GM12874 (cell line): ENCODE measurements around the gene LYPLA2.

ENCODE experiments used
- TF ChIP-seq, protein P1 (sequence below): IDR thresholded peaks from 2 replicates; pipeline ENCODE4 v1.5.1; 2011; ENCODE audit warnings: low read depth, mild to moderate bottlenecking, control low read depth, low read length, moderate library complexity; ENCODE audit not compliant: insufficient read depth

Gene LYPLA2

DNA sequence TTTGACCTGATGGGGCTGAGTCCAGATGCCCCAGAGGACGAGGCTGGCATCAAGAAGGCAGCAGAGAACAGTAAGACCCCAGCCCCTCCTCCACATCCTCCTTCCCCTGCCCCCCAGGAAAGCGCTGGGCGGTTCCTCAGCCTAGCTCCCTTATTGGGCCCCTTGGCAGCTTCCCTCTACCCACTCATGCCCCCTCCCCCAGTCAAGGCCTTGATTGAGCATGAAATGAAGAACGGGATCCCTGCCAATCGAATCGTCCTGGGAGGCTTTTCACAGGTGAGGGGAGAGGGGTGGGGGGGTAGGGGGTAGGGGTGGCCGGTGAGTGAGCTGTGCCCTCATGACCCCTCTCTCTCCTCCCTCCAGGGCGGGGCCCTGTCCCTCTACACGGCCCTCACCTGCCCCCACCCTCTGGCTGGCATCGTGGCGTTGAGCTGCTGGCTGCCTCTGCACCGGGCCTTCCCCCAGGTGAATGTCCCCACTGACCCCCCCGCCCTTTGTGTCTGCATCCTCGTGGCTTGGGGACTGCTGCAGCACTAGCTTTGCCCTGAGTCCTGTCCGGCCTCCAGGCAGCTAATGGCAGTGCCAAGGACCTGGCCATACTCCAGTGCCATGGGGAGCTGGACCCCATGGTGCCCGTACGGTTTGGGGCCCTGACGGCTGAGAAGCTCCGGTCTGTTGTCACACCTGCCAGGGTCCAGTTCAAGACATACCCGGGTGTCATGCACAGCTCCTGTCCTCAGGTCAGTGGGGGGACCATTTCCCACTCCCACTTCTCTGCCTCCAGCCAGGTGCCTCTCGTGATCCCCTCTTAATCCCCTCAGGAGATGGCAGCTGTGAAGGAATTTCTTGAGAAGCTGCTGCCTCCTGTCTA is 3.2 kb downstream of the LYPLA2 start:
- TF ChIP-seq, protein P1, sequence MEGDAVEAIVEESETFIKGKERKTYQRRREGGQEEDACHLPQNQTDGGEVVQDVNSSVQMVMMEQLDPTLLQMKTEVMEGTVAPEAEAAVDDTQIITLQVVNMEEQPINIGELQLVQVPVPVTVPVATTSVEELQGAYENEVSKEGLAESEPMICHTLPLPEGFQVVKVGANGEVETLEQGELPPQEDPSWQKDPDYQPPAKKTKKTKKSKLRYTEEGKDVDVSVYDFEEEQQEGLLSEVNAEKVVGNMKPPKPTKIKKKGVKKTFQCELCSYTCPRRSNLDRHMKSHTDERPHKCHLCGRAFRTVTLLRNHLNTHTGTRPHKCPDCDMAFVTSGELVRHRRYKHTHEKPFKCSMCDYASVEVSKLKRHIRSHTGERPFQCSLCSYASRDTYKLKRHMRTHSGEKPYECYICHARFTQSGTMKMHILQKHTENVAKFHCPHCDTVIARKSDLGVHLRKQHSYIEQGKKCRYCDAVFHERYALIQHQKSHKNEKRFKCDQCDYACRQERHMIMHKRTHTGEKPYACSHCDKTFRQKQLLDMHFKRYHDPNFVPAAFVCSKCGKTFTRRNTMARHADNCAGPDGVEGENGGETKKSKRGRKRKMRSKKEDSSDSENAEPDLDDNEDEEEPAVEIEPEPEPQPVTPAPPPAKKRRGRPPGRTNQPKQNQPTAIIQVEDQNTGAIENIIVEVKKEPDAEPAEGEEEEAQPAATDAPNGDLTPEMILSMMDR: no peak

DNA sequence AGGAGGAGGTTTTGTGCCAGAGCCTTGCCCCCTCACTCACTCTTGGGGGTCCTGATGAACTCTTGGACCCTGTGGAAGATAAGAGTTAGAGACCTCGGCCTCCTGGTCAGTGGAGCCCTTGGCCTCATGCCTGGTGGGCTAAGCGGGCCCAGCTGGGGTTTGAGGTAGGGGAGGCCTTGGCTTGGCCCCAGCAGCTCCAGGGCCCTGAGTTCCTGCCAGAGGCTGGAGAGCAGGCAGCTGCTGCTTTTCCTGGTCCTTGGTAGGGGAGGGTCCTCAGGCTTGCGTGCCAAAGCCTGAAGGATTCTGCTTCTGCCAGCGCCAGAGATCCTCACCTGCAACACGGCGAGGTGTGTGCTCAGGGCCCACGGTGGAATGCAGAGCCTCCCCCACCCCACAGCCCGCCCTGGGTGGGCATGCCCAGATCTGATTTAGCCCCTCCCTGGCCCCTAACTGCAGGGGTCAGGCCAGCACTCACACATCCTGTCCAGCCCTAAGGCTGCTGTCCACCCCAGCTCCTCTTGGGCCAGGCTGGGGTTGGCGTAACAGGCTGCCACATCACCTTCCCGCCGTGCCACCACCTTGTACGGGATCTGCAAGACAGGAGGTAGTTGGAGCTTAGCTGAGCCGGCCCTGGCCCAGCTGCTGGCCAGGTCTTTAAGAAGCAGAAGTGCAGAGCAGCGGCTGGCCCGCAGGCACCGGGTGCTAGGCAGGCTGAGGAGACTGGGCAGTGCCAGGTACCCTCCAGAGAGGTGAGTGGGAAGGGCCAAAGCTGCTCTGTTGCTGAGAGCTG is 4.9 kb downstream of the LYPLA2 start:
- TF ChIP-seq, protein P1: no peak

DNA sequence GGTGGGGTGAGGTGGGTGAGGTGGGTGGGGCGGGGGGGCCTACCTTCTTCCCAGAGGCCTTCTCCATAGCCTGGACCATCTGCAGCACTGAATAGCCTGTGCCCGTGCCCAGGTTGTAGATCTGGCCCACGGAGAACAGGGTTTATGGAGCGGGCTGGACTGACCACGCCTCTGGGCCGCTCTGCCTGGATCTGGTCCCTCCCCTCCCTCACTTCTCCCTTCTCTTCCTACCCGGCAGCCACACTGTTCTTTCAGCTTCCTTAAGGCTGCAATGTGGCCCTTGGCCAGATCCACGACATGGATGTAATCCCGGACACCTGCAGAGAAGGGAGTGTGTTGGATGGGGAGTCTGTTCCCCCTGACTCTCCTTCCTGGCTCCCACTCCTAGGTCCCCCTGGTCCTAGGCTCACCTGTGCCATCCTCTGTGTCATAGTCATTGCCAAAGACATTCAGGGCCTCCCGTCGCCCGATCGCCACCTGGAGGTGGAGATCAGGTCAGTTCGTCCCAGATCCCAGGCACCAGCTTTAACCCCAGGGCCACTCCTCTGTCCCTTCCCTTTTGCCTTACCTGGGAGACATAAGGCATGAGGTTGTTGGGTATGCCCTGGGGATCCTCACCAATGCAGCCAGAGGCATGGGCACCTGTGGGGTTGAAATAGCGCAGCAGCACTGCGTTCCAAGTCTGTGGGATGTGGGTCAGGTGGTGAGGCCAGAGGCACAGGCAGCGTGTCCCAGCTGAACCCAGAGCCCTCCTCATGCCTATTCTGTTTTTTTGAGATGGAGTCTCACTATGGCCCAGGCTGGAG is 5.7 kb downstream of the LYPLA2 start:
- TF ChIP-seq, protein P1: no peak

DNA sequence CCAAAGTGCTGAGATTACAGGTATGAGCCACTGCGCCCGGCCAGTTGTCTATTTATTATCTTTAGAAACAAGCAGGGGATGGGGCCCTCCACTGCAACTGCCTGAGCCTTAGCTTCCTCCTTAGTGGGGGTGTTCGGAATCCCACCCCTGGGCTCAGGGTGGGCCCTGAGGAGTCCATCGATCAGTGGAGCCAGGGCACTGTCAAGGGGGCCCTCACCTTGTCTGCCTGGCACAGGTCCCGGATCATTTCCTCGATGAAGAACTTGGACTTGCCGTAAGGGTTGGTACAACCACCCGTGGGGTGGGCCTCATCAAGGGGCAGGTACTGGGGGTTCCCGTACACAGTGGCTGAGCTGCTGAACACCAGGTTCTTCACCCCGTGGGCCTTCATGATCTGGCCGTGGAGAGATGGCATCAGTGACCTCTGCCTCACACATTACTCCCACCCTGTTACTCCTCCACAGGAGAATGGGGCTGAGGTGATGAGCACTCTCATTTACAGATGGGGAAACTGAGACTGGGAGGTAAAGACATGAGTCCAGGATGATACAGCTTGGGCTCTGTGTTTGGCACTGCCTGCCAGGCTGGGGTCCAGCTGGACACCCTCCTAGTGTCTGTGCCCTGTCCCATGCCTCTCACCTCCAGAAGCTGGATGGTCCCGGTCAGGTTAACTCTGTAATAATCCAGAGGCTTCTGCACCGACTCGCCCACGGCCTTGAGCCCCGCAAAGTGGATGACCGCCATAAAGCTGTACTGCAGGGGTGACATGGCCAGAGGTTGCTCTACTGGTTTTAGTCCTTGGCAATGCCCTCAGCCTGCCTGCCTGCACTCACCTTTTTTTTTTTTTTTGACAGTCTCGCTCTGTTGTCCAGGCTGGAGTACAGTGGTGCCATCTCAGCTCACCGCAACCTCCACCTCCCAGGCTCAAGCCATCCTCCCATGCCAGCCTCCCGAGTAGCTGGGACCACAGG is 6.8 kb downstream of the LYPLA2 start:
- TF ChIP-seq, protein P1: no peak

DNA sequence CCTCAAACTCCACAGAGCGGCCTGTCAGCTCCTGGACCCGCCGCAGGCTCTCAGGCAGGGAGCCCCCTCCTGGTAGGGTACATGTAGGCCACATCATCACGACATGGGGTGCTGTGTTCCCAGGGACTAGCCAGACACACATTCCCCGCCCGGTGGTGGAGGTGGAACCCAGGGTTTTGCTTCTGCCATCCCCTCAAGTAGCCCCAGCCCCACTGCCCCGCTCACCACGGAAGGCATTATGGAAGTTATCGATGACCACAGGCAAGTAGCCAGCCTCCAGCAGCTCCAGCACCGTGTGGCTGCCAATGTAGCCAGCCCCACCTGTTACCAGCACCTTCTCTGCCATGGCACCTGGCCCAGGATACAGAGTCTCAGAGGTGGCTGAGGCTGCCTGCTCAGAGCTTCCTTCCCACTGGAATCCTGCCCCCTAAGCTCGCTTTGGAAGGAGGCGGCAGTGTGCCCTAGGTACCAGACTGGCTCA is 7.8 kb downstream of the LYPLA2 start:
- TF ChIP-seq, protein P1: peak; percentile 44; the same call in 1 of the 2 replicates

DNA sequence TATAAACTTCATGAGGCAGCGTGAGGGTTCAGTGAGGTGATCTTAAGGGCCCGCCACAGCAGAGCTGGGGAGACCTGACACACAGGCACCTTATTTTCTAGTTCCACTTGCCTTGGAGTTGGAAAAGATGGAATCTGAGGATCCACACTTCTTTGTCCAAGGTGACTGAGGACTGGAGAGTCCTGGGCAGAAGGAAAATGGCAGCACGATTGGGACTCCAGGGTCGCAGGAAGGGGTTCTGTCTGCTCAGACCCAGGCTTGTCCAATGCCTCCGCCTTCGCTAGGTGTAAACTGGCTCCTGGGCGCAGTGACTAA is 8.3 kb downstream of the LYPLA2 start:
- TF ChIP-seq, protein P1: no peak
